Measurements from ENCODE around the gene DYNC1H1. TPM values are rescaled to one million over a fixed set of nuclear protein-coding genes. Genes with fewer than 3 reads are reported as not detected.
A peak's percentile ranks its signal among the peaks of the same experiment; 100 is the strongest.

DYNC1H1 gene
- total RNA-seq, 1 donor from 2014 or later, result 577 TPM

DNA sequence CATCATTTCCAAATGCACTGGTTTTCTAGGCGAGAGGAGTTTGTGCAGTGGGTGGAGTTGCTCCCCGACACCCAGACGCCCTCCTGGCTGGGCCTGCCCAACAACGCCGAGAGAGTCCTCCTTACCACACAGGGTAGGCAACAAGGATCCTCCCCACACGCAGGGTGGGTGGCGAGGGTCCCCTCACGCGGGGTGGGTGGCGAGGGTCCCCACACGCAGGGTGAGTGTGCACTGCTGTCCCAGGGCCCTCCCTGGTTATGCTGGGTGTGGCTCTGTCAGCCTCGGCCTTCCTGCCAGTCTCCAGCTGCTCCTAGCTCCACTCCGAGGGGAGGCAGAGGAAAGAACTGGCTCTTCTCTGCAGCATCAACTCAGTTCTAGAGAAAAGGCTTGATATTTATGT lies 80.2 kb downstream of the DYNC1H1 start:
- intact Hi-C loops (cut with DNase I), result no loop called here
- H3K4me1 ChIP-seq, result peaks cover 0 to 3% of the 10 kb centered on the region in 2 donors
- TF ChIP-seq, protein P1, sequence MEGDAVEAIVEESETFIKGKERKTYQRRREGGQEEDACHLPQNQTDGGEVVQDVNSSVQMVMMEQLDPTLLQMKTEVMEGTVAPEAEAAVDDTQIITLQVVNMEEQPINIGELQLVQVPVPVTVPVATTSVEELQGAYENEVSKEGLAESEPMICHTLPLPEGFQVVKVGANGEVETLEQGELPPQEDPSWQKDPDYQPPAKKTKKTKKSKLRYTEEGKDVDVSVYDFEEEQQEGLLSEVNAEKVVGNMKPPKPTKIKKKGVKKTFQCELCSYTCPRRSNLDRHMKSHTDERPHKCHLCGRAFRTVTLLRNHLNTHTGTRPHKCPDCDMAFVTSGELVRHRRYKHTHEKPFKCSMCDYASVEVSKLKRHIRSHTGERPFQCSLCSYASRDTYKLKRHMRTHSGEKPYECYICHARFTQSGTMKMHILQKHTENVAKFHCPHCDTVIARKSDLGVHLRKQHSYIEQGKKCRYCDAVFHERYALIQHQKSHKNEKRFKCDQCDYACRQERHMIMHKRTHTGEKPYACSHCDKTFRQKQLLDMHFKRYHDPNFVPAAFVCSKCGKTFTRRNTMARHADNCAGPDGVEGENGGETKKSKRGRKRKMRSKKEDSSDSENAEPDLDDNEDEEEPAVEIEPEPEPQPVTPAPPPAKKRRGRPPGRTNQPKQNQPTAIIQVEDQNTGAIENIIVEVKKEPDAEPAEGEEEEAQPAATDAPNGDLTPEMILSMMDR (IDR thresholded peaks at IDR 0.05), result no peak
- no peak for DNase-seq (ENCODE audit: low spot score in 2 of 2)
- H3K36me3 ChIP-seq, result peaks cover 79 to 89% of the 10 kb centered on the region in 2 donors
- H3K4me3 ChIP-seq, result no peak overlapping the region
- H3K27ac ChIP-seq, result no peak overlapping the region
- H3K9me3 ChIP-seq, result no peaks in the 10 kb centered on the region
- H3K27me3 ChIP-seq, result no peaks in the 10 kb centered on the region

DNA sequence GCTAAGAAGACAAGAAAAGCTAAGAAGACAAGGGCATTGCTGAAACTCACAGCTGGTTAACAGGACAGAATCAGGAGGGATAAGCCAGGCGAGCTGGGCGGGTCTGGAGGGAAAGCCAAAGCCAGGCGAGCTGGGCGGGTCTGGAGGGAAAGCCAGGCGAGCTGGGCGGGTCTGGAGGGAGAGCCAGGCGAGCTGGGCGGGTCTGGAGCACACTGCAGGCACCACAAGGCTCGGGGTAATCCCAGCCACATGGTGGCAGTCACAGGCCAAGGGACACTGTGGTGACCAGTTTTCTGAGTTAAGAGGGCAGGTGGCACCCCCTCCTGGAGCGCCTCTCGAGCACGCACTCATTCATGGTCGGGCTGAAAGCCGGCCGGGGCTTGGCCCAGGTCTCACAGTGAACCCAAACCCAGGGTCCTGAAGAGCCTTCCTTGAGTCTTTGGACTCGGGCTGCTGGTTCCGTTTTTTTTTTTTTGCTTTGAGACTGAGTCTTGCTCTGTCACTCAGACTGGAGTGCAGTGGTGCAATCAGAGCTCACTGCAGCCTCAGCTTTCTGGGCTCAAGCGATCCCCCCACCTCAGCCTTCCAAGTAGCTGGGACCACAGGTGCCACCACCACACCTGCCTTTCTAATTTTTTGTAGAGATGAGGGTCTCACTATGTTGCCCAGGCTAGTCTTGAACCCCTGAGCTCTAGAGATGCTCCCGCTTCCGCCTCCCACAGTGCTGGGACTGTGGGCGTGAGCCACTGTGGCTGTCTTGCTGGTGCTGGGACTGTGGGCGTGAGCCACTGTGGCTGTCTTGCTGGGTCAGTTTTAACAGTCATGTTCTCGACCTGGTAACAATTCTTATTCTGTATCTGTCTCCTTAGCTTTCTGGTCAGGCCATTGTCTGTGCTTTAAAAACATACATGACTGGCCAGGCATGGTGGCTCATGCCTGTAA lies 82.2 kb downstream of the DYNC1H1 start:
- Histone ChIP-seq H3K4me1 (peaks cover 0 to 3% of the 10 kb centered on the region in 2 donors), H3K27me3 (no peaks in the 10 kb centered on the region), H3K9me3 (no peaks in the 10 kb centered on the region), H3K4me3 (no peak overlapping the region), H3K27ac (peak overlapping the region in 1 of 2 donors; percentile 47), H3K36me3 (peaks cover 79 to 88% of the 10 kb centered on the region in 2 donors)
- intact Hi-C loops (cut with DNase I), result loop anchor here (1.0 to 5.0 kb wide), 3 partner anchors 50 to 271 kb away; partner anchors contain the start of genes DYNC1H1 and ZNF839
- TF ChIP-seq, protein P1 (IDR thresholded peaks at IDR 0.05), result peak; percentile 54 to 68 (median 56)
- DNase-seq (ENCODE audit: low spot score in 2 of 2), result peak; percentile 41 to 90

DNA sequence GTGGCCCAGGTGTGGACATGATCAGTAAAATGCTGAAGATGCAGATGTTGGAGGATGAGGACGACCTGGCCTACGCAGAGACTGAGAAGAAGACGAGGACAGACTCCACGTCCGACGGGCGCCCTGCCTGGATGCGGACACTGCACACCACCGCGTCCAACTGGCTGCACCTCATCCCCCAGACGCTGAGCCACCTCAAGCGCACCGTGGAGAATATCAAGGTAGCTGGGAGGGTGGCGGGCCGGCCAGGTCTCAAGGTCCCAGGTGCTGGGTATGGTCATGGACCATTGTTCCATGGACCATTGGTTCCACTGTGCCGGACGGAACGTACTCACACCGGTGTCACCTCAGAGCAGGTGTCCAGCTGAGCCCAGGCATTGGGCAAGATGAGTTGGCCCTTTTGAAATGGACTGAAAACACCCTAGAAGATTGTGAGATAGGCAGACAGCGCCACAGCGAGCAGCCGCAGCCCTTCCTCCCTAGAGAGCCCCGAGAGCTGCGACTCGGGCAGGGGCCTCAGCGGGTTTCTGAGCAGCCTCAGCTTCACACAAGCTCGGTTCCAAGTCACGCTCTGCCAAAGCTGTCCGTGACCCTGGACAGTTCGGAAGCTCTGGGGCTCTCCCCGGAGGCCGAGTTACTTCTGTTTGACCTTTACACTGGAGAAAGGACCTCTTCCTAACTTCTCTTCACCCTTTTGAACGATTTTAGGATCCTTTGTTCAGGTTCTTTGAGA lies 83.6 kb downstream of the DYNC1H1 start:
- peaks cover 0 to 3% of the 10 kb centered on the region in 2 donors for H3K4me1 ChIP-seq
- DNase-seq (ENCODE audit: low spot score in 2 of 2), result no peak
- peaks cover 73 to 88% of the 10 kb centered on the region in 2 donors for H3K36me3 ChIP-seq
- intact Hi-C loops (cut with DNase I), result loop anchor here (5.0 kb wide), 2 partner anchors 86 to 269 kb away; partner anchors contain the start of genes DYNC1H1 and ZNF839
- no peaks in the 10 kb centered on the region for H3K27me3 ChIP-seq
- no peaks in the 10 kb centered on the region for H3K9me3 ChIP-seq
- no peak overlapping the region for H3K4me3 ChIP-seq
- no peak overlapping the region for H3K27ac ChIP-seq
- TF ChIP-seq, protein P1 (IDR thresholded peaks at IDR 0.05), result no peak

GRCh38 chr14:102049258-102050025 lies 85.1 kb downstream of the DYNC1H1 start:
- DNase-seq (ENCODE audit: low spot score in 2 of 2), result no peak
- peaks cover 58 to 76% of the 10 kb centered on the region in 2 donors for H3K36me3 ChIP-seq

More at GRCh38 chr14:102049258-102050025, 85.1 kb downstream of the DYNC1H1 start:
- H3K9me3 ChIP-seq, result no peaks in the 10 kb centered on the region
- TF ChIP-seq, protein P1 (IDR thresholded peaks at IDR 0.05), result no peak
- intact Hi-C loops (cut with DNase I), result loop anchor here (5.0 kb wide), 2 partner anchors 87 to 268 kb away; partner anchors contain the start of genes DYNC1H1 and ZNF839
- H3K27ac ChIP-seq, result no peak overlapping the region
- H3K27me3 ChIP-seq, result no peaks in the 10 kb centered on the region
- peaks cover 0 to 3% of the 10 kb centered on the region in 2 donors for H3K4me1 ChIP-seq
- no peak overlapping the region for H3K4me3 ChIP-seq
